Hepatocyte (in vitro differentiated cells): ENCODE data around the gene TMEM258.

ENCODE experiments used
- CTCF ChIP-seq: fragments of 200-600 bp; sonication (generic); IDR thresholded peaks from 2 replicates; pipeline ENCODE4 v1.5.1; 2016; ENCODE audit warnings: antibody characterized with exemption, mild to moderate bottlenecking; ENCODE audit not compliant: poor library complexity
- EZH2 ChIP-seq: fragments of 200-600 bp; sonication (generic); IDR thresholded peaks from 2 replicates; pipeline ENCODE4 v1.6.1; 2016; ENCODE audit warnings: antibody characterized with exemption, mild to moderate bottlenecking, borderline replicate concordance

- TF ChIP-seq CTCF: no peak
- TF ChIP-seq EZH2: no peak
These were observed 31.5 kb downstream of the TMEM258 start for GRCh38 chr11:61760946-61761345.
